H9 (cell line): Measurements from ENCODE around the gene VIPR1. TPM values are rescaled to one million over a fixed set of nuclear protein-coding genes. Genes with fewer than 3 reads are reported as not detected.

Experiments
- DNase-seq: peaks from one replicate; pipeline ENCODE4 v3.0.0-alpha.2; 2017
- H2AFZ ChIP-seq: one replicate; pipeline ENCODE4 v1.6.1; 2013; ENCODE audit warnings: mild to moderate bottlenecking, low read length, control low read depth, moderate library complexity
- H2AK5ac ChIP-seq: 2 replicates; pipeline ENCODE4 v1.6.1; 2013; ENCODE audit warnings: low read length, control low read depth, mixed read lengths; ENCODE audit not compliant: insufficient read length
- H2BK120ac ChIP-seq: one replicate; pipeline ENCODE4 v1.6.1; 2013; ENCODE audit warnings: low read depth, mild to moderate bottlenecking, low read length, control low read depth, inconsistent platforms; ENCODE audit not compliant: poor library complexity, severe bottlenecking
- H2BK12ac ChIP-seq: 2 replicates; pipeline ENCODE4 v1.6.1; 2013; ENCODE audit warnings: low read length, control low read depth, mixed read lengths, low read depth; ENCODE audit not compliant: insufficient read length
- H2BK15ac ChIP-seq: 2 replicates; pipeline ENCODE4 v1.6.1; 2013; ENCODE audit warnings: low read depth, low read length, control low read depth
- H2BK20ac ChIP-seq: one replicate; pipeline ENCODE4 v1.6.1; 2013; ENCODE audit warnings: low read depth, mild to moderate bottlenecking, low read length, control low read depth, inconsistent platforms; ENCODE audit not compliant: poor library complexity, severe bottlenecking
- H2BK5ac ChIP-seq: 2 replicates; pipeline ENCODE4 v1.6.1; 2013; ENCODE audit warnings: low read length, control low read depth, mixed read lengths; ENCODE audit not compliant: insufficient read length
- H3K14ac ChIP-seq: 2 replicates; pipeline ENCODE4 v1.6.1; 2013; ENCODE audit warnings: low read length, control low read depth; ENCODE audit not compliant: insufficient read depth
- H3K18ac ChIP-seq: 2 replicates; pipeline ENCODE4 v1.6.1; 2013; ENCODE audit warnings: low read depth, mild to moderate bottlenecking, mixed read lengths, low read length, control low read depth; ENCODE audit not compliant: insufficient read length
- H3K23ac ChIP-seq: 2 replicates; pipeline ENCODE4 v1.6.1; 2013; ENCODE audit warnings: low read length, control low read depth, mixed read lengths, low read depth; ENCODE audit not compliant: insufficient read length
- H3K23me2 ChIP-seq: 2 replicates; pipeline ENCODE4 v1.6.1; 2013; ENCODE audit warnings: low read depth, mild to moderate bottlenecking, mixed read lengths, low read length, control low read depth; ENCODE audit not compliant: insufficient read length, poor library complexity, severe bottlenecking
- H3K27ac ChIP-seq: 2 replicates; pipeline ENCODE4 v1.5.1; 2013; ENCODE audit warnings: low read length, control low read depth, mixed read lengths, low read depth; ENCODE audit not compliant: insufficient read length
- H3K27me3 ChIP-seq: 2 replicates; pipeline ENCODE4 v1.6.1; 2013; ENCODE audit warnings: low read length, control low read depth, inconsistent platforms; ENCODE audit not compliant: insufficient read depth
- H3K4ac ChIP-seq: 2 replicates; pipeline ENCODE4 v1.6.1; 2013; ENCODE audit warnings: low read depth, mild to moderate bottlenecking, control low read depth, inconsistent platforms, low read length, moderate library complexity
- H3K4me1 ChIP-seq: 2 replicates; pipeline ENCODE4 v1.6.1; 2013; ENCODE audit warnings: low read length, control low read depth, inconsistent platforms; ENCODE audit not compliant: insufficient read depth
- H3K4me2 ChIP-seq: 2 replicates; pipeline ENCODE4 v1.6.1; 2013; ENCODE audit warnings: low read length, control low read depth, mixed read lengths; ENCODE audit not compliant: insufficient read length, insufficient read depth
- H3K56ac ChIP-seq: 2 replicates; pipeline ENCODE4 v1.6.1; 2013; ENCODE audit warnings: low read depth, mild to moderate bottlenecking, mixed read lengths, low read length, control low read depth; ENCODE audit not compliant: insufficient read length
- H3K79me1 ChIP-seq: 2 replicates; pipeline ENCODE4 v1.6.1; 2013; ENCODE audit warnings: low read depth, mild to moderate bottlenecking, moderate library complexity, low read length, control low read depth, inconsistent platforms; ENCODE audit not compliant: insufficient read depth, poor library complexity, severe bottlenecking
- H3K79me2 ChIP-seq: 2 replicates; pipeline ENCODE4 v1.6.1; 2013; ENCODE audit warnings: low read length, control low read depth, inconsistent platforms; ENCODE audit not compliant: insufficient read depth
- H3K9ac ChIP-seq: 2 replicates; pipeline ENCODE4 v1.6.1; 2013; ENCODE audit warnings: low read length, control low read depth, mixed read lengths; ENCODE audit not compliant: insufficient read length; ENCODE audit errors: extremely low read depth
- H3K9me3 ChIP-seq: one replicate; pipeline ENCODE4 v1.6.1; 2013; ENCODE audit warnings: low read depth, low read length, inconsistent platforms; ENCODE audit not compliant: control insufficient read depth
- H3T11ph ChIP-seq: one replicate; pipeline ENCODE4 v1.6.1; 2013; ENCODE audit warnings: mild to moderate bottlenecking, low read length, control low read depth, inconsistent platforms
- H4K20me1 ChIP-seq: one replicate; pipeline ENCODE4 v1.6.1; 2013; ENCODE audit not compliant: control insufficient read depth, insufficient read length, insufficient read depth
- H4K5ac ChIP-seq: 2 replicates; pipeline ENCODE4 v1.6.1; 2013; ENCODE audit warnings: low read depth, mild to moderate bottlenecking, mixed read lengths, low read length, control low read depth; ENCODE audit not compliant: insufficient read length
- H4K8ac ChIP-seq: replicated peaks from 2 replicates; pipeline ENCODE4 v1.6.1; 2013; ENCODE audit warnings: low read length, control low read depth, mixed read lengths, low read depth; ENCODE audit not compliant: insufficient read length
- H4K91ac ChIP-seq: 2 replicates; pipeline ENCODE4 v1.6.1; 2013; ENCODE audit warnings: low read depth, mild to moderate bottlenecking, moderate library complexity, mixed read lengths, low read length, control low read depth; ENCODE audit not compliant: insufficient read length
- H3K27ac Mint-ChIP-seq, 3 experiments: 2 replicates in 2 of 3; 3 replicates in 1 of 3; pipeline ENCODE4 v1.8.0; 2020 to 2021; ENCODE audit warnings: mixed read lengths in 3 of 3, mild to moderate bottlenecking in 1 of 3, moderate library complexity in 1 of 3
- H3K27me3 Mint-ChIP-seq: 2 replicates; pipeline ENCODE4 v1.8.0; 2021; ENCODE audit warnings: low read depth, mild to moderate bottlenecking, moderate library complexity, mixed read lengths
- H3K36me3 Mint-ChIP-seq, 3 experiments: 2 replicates in 2 of 3; 3 replicates in 1 of 3; pipeline ENCODE4 v1.8.0; 2020 to 2021; ENCODE audit warnings: low read depth in 3 of 3, mixed read lengths in 3 of 3; ENCODE audit not compliant: insufficient read depth in 1 of 3
- H3K4me1 Mint-ChIP-seq, 2 experiments: 2 replicates each; pipeline ENCODE4 v1.8.0; 2020; ENCODE audit warnings: mixed read lengths in 2 of 2
- H3K4me3 Mint-ChIP-seq, 2 experiments: 2 replicates in 1 of 2; 3 replicates in 1 of 2; pipeline ENCODE4 v1.8.0; 2020 to 2021; ENCODE audit warnings: mild to moderate bottlenecking in 2 of 2, mixed read lengths in 2 of 2, moderate library complexity in 1 of 2
- H3K9me3 Mint-ChIP-seq, 2 experiments: 2 replicates in 1 of 2; 3 replicates in 1 of 2; pipeline ENCODE4 v1.8.0; 2020; ENCODE audit warnings: mild to moderate bottlenecking in 2 of 2, mixed read lengths in 2 of 2, moderate library complexity in 1 of 2
- CTCF ChIP-seq: fragments of 200-600 bp; sonication (generic); conservative IDR thresholded peaks from 3 replicates; pipeline ENCODE4 v1.8.0; 2021; ENCODE audit warnings: antibody characterized with exemption, mild to moderate bottlenecking
- WGBS: extraction: QIAGEN DNeasy Blood & Tissue Kit; methylation state at CpG from one replicate; pipeline ENCODE4 v1.1.7; 2013; ENCODE audit warnings: missing lambda C conversion rate, low lambda C conversion rate, mixed read lengths; ENCODE audit not compliant: insufficient read length; ENCODE audit errors: extremely low coverage; 5-methylcytosine and 5-hydroxymethylcytosine counted together
- total RNA-seq: library from RNA; stranded (reverse); gene quantifications from 2 replicates; pipeline ENCODE4 v1.2.1, GENCODE V29; 2021

Gene VIPR1
- total RNA-seq, 1 experiment from 2014 or later, result 6.5 TPM

- Histone ChIP-seq H2BK120ac (no peak overlapping the region), H3K4me1 (no peaks in the 10 kb centered on the region), H3K18ac (no peak overlapping the region), H2BK20ac (no peak overlapping the region), H2BK5ac (no peak overlapping the region), H3K23ac (no peak overlapping the region), H3K9me3 (no peaks in the 10 kb centered on the region), H3K9ac (no peak overlapping the region), H2BK15ac (no peak overlapping the region), H3K79me2 (no peaks in the 10 kb centered on the region), H3K14ac (no peak overlapping the region), H3K27me3 (peaks cover 13% of the 10 kb centered on the region; the same call in 1 of the 2 replicates), H3K56ac (no peak overlapping the region), H3K4me2 (no peak overlapping the region), H2AK5ac (no peak overlapping the region), H3K79me1 (no peaks in the 10 kb centered on the region), H4K8ac (no peak overlapping the region), H3K27ac (no peak overlapping the region), H2AFZ (no peak overlapping the region), H3K4ac (no peak overlapping the region), H4K5ac (no peak overlapping the region), H3K23me2 (peaks cover 18% of the 10 kb centered on the region), H2BK12ac (no peak overlapping the region), H4K91ac (no peak overlapping the region), H4K20me1 (no peaks in the 10 kb centered on the region), H3T11ph (no peak overlapping the region)
- Mint-ChIP-seq H3K27me3 (peaks cover 55% of the 10 kb centered on the region), H3K9me3 (no peaks in the 10 kb centered on the region), H3K4me1 (peaks cover 32 to 39% of the 10 kb centered on the region in 2 experiments), H3K36me3 (no peaks in the 10 kb centered on the region), H3K27ac (no peak overlapping the region), H3K4me3 (no peak overlapping the region)
- TF ChIP-seq CTCF, result no peak
- peak; percentile 9 for DNase-seq
- no CpG with 5 or more reads among the region's 1 CpG for WGBS
Measured at GRCh38 chr3:42498034-42498433, 4.4 kb upstream of the VIPR1 start.
